Mesothelial cell of epicardium (in vitro differentiated cells): ENCODE measurements around the gene ASTN1. TPM values are rescaled to one million over a fixed set of nuclear protein-coding genes. Genes with fewer than 3 reads are reported as not detected.

Experiments
- DNase-seq, 2 experiments: peaks; one replicate each; pipeline ENCODE4 v3.0.0; 2021; ENCODE audit warnings: low spot score in 2 of 2; ENCODE audit not compliant: unreplicated experiment in 2 of 2
- H3K27ac Mint-ChIP-seq: 2 replicates; pipeline ENCODE4 v1.8.0; 2021; ENCODE audit warnings: mixed read lengths
- H3K27me3 Mint-ChIP-seq: 2 replicates; pipeline ENCODE4 v1.8.0; 2021; ENCODE audit warnings: low read depth, mixed read lengths
- H3K36me3 Mint-ChIP-seq: 2 replicates; pipeline ENCODE4 v1.8.0; 2021; ENCODE audit warnings: mixed read lengths
- H3K4me1 Mint-ChIP-seq: 2 replicates; pipeline ENCODE4 v1.8.0; 2021; ENCODE audit warnings: mixed read lengths
- H3K4me3 Mint-ChIP-seq: 2 replicates; pipeline ENCODE4 v1.8.0; 2021; ENCODE audit warnings: mild to moderate bottlenecking, moderate library complexity, mixed read lengths
- H3K9me3 Mint-ChIP-seq: 2 replicates; pipeline ENCODE4 v1.8.0; 2021; ENCODE audit warnings: mixed read lengths
- CTCF ChIP-seq: fragments of 200-600 bp; sonication (generic); IDR thresholded peaks from one replicate; pipeline ENCODE4 v1.5.0; 2021; ENCODE audit warnings: antibody characterized with exemption; ENCODE audit not compliant: unreplicated experiment
- total RNA-seq: library from RNA; stranded (reverse); gene quantifications from 3 replicates; pipeline ENCODE4 v1.2.1, GENCODE V29; 2021

ASTN1 gene
- total RNA-seq, 1 donor from 2014 or later, result 4.0 TPM

- Mint-ChIP-seq H3K27ac (no peak overlapping the region), H3K36me3 (no peaks in the 10 kb centered on the region), H3K27me3 (no peaks in the 10 kb centered on the region), H3K4me3 (no peak overlapping the region), H3K4me1 (peaks cover 4% of the 10 kb centered on the region), H3K9me3 (no peaks in the 10 kb centered on the region)
- no peak for DNase-seq
- TF ChIP-seq CTCF, result no peak
Measured at GRCh38 chr1:176854758-176855745, 309.5 kb downstream of the ASTN1 start.

GRCh38 chr1:176854121-176854520 is 310.4 kb downstream of the ASTN1 start:
- Mint-ChIP-seq H3K9me3 (no peaks in the 10 kb centered on the region), H3K27me3 (no peaks in the 10 kb centered on the region), H3K4me3 (no peak overlapping the region), H3K27ac (no peak overlapping the region), H3K36me3 (no peaks in the 10 kb centered on the region), H3K4me1 (peaks cover 4% of the 10 kb centered on the region)
- no peak for DNase-seq
- no peak for TF ChIP-seq CTCF

GRCh38 chr1:176853503-176853902 is 311.0 kb downstream of the ASTN1 start:
- DNase-seq, result no peak
- no peaks in the 10 kb centered on the region for H3K36me3 Mint-ChIP-seq
- no peak for TF ChIP-seq CTCF
- no peak overlapping the region for H3K4me3 Mint-ChIP-seq
- peaks cover 4% of the 10 kb centered on the region for H3K4me1 Mint-ChIP-seq
- H3K9me3 Mint-ChIP-seq, result no peaks in the 10 kb centered on the region
- no peak overlapping the region for H3K27ac Mint-ChIP-seq
- no peaks in the 10 kb centered on the region for H3K27me3 Mint-ChIP-seq

- Mint-ChIP-seq H3K4me1 (peaks cover 4% of the 10 kb centered on the region), H3K27me3 (no peaks in the 10 kb centered on the region), H3K36me3 (no peaks in the 10 kb centered on the region), H3K27ac (no peak overlapping the region), H3K4me3 (no peak overlapping the region), H3K9me3 (no peaks in the 10 kb centered on the region)
- no peak for DNase-seq
- TF ChIP-seq CTCF, result no peak
Measured at GRCh38 chr1:176852124-176852523, 312.4 kb downstream of the ASTN1 start.

- Mint-ChIP-seq H3K36me3 (no peaks in the 10 kb centered on the region), H3K4me1 (peaks cover 4% of the 10 kb centered on the region), H3K27me3 (no peaks in the 10 kb centered on the region), H3K4me3 (no peak overlapping the region), H3K27ac (no peak overlapping the region), H3K9me3 (no peaks in the 10 kb centered on the region)
- TF ChIP-seq CTCF, result no peak
- no peak for DNase-seq
Measured at GRCh38 chr1:176850871-176851270, 313.6 kb downstream of the ASTN1 start.
